NCI-H2171 (cell line): Measurements from ENCODE around the gene KRT32.

Source experiments
- DNase-seq: peaks from one replicate; lab custom pipeline; 2025; lab: John Stamatoyannopoulos, UW

Gene KRT32

DNA sequence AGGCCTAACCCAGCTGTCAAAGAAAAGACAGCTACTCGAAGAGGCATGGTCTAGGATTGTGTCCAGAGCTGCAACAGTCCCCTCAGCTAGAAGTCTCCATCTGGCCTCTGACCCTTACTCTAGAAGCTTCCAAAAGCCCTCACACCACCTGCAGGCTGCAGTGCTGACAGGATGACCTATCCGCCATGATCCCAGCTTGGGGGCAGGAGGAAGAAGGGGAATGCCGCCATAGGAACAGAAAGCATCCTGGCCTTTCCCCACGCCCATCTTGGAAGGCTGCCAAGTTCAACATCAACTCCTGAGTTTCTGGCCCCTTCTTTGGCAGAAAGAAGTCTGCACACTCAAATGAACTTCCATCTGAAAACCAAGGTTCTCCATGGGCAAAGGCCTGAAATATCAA lies 25.6 kb upstream of the KRT32 start:
- no peak for DNase-seq

DNA sequence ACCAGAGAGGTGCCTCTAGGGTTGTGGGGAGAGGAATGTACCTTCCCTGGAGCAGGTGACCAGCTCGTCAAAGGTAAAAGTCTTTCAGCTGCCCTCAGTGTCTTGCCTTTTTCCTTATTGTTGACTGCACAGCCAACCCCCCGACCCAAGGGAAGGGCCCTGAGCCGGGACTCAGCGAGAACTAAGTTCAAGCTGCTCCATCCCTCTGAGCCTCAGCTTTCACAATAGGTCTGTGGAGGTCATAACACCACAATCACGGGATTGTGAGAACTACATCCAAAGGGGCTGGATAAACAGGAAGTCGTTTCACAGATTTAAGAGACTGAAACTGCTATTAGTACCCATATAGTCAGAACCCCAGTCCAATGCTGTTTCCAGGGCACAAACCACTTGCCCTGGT lies 25.2 kb upstream of the KRT32 start:
- DNase-seq: no peak

DNA sequence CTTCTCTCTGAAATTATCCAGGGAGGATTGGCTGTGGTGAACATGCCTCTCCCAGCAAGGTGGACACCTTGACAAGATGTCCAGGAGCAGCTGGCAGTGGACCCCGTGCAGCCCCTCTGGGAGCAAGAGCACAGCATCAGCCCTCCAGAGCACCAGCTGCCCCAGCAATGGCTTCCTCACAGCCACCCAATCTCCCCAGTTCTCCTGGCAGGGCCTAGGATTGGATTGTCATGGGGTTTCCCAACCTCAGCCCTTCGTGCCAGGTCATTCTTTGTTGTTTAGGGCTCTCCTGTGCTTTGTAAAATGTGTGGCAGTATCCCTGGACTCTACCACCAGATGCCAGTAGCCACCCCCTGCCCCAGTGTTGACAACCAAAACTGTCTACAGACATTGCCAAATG lies 24.3 kb upstream of the KRT32 start:
- no peak for DNase-seq

DNA sequence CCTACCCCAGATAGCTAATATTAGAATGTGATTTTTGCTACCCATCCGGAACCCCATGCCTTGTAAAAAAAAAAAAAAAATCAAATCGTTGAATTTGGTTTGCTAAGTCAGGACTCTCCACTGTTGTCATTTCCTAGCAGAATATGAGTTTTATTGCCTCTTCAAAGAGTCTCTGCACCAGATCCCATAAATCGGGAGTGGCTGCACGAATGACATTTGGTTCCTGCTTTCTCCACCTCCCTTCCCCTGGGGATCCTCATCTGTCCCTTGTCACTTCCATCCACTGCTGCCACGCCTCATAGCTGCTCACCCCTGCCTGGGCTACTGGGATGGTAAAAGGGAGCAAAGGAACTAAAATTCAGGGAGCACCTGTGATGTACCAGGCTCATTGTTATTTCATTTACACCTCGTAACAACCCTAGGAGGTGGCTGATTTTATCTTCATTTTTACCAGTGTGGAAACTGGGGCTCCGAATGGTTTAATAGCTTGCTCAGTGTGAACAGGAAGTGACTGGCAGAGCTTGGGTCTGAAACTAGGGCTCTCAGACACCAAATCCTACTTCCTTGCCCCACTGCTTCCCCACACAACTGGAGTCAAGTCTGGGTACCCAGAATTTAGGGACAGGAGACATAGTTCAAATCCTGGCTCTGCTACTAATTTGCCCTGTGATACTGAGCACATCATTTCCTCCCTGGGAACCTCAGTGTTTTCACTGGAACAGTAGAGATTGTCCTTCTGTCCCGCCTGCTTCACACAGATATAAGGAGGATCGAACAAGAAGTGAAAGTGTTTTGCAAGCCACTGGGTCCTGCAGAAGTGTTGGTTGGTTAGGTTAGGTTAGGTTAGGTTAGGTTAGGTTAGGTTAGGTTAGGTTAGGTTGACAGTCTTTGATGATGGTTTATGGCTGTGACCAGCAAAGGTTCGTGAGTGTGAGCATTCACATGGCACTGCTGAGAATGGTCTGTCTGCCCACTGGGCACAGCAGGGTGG lies 23.1 kb upstream of the KRT32 start:
- no peak for DNase-seq

DNA sequence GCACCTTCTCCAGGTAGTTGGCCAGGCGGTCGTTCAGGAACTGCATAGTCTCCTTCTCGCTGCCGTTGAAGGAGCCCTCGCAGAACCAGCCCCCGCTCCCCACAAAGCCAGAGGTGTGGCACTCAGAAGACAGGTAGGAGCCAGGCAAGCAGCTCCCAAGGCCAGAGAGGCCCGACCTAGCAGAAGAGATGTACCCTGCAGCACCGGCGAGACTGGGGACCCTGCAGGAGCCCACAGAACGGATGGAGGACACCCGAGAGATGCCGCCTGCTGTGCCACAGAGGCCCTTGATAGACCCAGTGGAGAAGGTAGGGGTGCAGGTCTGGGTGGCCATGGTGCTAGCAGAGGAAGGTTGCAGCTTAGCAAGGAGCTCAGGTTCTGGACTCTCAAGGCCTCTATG lies 22.3 kb upstream of the KRT32 start, which contains the start of gene KRT36:
Gene KRT36, minus strand, starts transcription at position 380 of the 400 bp plus-strand sequence. Its CDS starts 46 bp downstream, at position 334.
- DNase-seq: no peak

DNA sequence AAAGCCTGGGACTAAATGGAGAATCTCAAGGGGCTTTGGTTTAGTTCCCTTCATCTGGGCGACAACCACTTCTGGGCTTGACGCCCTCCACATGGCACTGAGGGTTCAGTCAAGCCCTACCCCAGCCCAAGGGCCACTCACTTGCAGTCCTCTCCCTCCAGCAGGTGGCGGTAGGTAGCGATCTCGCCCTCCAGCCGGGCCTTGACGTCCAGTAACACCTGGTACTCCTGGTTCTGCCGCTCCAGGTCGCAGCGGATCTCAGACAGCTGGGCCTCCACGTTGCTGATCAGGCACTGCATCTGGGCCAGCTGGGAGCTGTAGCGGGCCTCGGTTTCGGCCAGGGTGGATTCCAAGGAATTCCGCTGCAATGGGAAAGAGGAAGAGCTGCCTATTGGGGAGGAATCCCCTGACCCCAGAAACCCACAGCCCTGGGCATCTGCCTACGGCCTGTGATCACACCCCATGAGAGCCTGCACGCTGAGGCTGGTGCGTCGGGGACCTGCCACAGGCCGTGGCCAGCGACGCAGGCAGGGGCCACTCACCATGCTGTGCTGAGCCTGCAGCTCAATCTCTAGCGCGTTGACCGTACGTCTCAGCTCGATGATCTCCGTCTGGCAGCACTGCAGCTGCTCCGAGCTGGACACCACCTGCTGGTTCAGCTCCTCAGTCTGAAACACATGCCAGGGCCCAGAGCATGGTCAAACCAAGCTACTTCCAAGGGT lies 19.8 kb upstream of the KRT32 start:
- no peak for DNase-seq

DNA sequence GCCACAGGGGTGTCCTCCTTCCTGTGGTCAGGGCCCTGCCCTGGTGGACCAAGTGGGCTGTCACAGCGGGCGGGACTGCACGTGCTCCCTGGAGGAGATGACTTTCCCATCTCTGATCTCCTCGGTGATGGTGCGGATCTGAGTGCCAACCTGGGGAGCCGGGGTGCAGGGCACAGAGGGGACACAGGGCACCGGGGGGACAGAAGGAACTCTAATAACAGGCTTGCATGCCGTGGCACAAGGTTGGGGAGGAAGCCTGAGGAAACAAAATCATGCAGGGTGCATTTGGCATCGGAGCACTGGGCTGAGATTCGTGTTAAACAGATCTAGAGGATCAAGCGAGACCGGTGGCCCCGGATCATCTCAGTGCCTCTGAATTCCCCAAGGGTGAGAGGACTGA lies 19.1 kb upstream of the KRT32 start:
- DNase-seq: no peak

DNA sequence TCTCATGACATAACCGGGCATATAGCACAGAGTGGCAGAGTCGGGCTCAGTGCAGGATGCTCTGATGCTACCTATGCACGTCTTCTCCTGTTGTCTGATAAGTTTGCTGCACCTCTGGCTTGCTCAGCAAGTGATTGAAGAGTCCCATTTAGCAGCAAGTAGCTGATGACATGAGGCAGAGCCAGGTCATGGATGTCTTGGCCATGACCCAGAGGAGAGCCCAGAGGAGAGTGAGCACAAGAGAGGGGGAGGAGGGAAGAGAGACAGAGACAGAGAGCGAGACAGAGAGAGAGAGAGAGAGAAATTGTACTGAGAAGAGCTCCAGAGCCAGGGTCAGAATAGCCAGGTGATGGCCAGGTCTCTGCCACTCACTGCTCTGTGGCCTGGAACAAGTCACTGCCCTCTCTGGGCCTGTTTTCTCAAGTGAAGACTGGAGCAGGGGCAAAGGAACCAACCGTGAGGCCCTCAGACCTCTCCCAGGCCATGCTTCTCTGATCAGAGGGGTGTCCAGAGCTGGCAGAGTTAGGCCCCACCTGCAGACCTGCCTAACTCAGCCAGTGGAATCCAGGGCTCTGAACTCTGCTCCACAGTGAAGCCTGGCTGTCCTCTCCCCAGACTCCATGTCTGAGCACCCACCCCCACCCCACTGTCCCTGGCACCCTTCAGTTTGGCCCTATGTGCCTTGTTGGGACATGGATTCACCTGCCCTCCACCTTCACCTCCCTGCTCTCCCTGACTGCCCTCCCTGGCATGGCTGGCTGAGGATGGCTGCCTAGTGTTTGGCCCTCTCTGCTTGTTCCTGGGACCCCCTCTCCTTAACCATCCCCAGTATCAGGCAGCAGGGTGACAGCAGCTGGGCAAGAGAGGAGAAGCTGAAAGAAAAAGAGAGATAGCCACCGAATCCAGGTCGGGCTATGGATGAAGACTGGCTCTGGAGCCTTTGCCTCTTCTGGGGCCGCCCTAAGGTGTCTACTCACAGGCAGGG lies 18.0 kb upstream of the KRT32 start:
- DNase-seq: no peak

DNA sequence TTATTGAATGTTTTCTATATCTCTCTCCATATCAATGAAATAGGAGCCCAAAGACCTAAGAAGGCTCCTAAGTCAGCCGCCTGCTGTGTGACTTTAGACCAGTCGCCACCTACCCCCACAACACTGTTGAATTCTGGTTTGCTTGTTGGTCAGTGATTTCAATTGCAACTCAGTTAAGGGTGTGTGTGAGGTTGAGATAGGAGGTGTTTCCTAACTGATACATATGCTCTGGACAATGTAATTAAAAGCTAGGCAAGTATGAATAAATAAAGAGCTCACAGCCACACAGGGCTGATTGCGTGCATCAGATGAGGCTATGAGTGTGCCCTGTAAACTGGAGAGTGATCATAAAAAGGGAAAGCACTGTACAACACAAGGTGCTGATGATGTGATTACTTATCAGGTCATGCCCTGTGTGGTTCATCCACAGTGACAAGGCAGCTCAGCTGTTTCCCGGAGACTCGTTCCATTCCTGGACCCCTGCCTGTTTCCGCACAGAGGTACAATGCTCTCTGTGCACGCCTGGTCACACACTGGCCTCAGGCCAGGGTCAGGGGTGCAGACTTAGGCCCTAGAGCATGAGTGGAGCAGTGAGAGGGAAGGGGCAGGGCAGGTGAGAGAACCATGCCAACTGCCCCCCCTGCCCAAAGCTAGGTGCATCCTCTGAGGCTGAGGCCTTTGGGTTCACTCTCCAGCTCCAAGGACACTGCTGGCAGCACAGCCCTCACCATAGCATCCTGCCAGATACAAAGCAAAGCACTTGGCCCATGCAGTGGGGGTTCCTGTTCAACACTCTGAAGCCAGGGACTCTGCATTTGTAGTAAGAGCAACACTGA lies 17.0 kb upstream of the KRT32 start:
- DNase-seq: no peak

DNA sequence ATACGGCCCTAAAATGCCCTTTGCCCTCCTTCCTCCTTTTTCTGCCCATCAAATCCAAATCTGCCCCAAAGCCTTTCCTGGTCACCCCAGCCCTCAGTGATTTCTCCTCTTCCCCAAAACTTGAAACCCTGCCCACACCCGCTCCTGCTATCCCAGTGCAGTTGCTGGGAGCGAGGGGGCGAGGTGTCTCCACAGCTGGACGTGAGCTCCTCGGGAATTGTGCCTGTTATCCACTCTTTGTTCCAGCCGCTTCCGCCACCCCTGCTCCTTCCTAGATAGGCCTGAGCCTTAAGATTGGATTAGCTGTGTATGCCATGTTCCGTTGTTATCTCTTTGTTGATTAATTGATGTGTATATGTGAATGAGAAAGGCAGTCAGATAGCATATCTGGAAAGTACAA lies 16.3 kb upstream of the KRT32 start:
- no peak for DNase-seq

DNA sequence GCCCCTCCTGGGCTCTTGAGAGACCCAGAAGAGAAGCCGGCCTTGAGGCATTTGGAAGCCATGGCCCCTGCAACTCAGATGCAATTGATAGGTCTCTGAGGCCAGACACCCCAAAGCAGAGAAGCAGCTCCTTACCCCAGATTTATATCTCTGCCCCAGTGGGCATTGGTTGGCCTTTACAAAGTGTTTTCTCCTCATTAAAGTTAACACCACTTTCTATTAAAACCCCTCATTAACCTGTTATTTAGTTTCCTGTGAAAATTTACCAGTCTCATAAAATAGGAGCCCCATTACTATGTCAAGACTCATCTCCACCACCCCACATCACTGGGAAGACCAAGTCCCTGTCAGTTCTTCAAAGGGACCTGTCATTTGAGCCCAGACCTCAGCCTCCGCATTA lies 13.8 kb upstream of the KRT32 start, which contains the start of gene KRT35:
Gene KRT35, minus strand, starts transcription at position 116 of the 400 bp plus-strand sequence. Its CDS starts 54 bp downstream, at position 62.
- no peak for DNase-seq

DNA sequence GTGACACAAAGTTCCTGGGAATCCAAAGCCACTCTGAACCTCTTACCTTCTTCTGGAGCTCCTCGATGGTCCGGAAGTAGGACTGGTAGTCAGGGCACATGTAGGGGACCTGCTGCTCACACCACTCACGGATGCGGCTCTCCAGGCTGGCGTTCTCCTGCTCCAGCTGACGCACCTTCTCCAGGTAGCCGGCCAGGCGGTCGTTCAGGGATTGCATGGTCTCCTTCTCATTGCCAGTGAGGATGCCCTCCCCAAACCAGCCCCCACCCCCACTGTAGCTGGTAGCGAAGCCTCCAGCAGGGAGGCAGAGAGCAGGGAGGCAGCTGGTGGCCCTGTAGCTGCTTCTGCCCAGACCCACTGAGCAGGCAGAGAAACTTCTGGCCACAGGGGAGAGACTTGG lies 13.4 kb upstream of the KRT32 start:
- no peak for DNase-seq

DNA sequence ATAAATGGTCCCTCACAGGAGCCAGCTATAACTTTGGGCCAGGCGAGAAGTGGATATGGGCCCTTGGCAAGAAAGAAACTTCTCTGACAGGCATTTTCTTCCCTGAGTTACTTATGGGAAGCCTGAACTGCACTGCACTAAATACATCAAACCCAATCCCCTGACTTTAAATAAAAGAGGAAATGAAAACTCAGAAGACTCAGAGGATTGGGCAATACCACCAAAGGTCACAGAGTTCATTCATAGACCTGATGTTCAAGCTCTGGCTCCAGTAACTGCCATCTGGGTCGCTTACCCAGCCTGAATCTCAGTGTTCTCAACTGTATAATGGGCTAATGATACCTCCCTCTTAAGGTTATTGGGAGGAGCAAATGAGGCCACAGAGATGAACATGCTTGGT lies 12.9 kb upstream of the KRT32 start:
- DNase-seq: no peak

DNA sequence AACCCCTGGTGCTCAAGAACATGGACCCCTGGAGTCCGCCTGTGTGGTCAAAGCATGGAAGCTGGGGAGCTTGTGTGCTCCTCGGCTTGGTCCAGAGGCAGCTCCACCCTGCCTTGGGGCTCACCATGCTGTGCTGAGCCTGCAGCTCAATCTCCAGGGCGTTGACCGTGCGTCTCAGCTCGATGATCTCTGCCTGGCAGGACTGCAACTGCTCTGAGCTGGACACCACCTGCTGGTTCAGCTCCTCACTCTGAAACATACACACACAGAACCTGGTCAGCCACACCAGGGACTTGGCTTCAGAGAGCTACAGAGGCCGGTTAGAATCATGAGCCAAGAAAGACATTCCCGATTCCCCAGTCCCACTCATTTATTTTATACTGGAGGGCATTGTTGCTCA lies 11.1 kb upstream of the KRT32 start:
- no peak for DNase-seq

DNA sequence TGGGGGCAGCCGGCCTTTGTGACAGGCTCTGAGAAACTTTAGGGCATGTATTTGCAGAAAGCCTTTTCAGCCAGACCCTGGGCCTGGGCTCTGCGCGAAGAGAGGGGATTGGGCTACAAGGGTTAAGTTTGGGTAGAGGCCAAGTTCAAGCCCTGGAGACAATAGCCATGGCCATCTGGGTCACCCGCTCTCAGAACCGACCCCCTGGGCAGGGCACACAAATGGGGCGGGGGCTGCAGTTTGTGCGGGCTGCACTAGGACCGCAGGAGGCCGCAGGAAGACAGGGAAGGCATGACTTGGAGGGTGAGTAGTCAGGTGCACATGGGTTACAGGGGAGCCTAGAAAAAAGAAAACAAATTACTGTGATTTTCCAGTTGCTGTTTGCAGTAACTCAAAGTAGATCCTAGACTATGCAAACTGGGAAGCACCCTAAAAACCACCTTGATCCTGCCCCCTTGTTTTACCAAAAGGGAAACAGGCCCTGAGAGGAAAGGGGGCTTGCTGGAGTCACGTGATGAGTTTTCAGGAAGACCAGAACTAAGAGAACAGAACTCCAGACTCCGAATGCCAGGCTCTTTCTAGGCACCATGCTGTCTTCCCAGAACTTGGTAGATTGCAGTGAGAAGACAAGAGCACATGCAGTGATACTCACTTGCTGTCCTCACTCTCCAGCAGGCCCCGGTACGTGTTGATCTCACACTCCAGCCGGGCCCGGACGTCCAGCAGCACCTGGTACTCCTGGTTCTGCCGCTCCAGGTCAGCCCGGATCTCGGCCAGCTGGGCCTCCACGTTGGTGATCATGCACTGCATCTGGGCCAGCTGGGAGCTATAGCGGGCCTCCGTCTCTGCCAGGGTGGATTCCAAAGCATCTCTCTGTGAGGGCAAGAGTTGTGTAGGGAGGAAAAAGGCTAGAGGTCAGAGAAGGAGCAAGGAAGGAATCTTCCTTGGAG lies 10.0 kb upstream of the KRT32 start:
- DNase-seq: no peak

DNA sequence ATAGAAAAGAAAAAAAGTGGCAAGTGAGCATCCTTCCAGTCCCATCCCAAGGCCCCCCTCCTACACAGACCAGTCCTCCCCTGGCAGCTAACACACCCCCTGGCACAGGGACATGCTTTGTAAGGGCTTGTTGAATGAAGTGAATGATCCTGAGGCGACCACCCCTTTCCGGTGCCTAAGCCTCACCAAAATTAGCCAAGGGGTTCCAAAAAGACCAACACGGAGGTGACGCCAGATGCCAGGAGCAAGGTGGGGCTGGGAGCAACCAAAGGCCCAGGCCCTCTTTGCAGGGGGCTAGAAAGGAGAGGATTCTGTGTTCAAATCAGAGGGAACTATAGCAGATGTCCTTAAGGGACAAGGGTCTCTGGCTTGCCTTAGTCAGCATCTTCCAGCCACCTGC lies 8.2 kb upstream of the KRT32 start:
- DNase-seq: no peak

DNA sequence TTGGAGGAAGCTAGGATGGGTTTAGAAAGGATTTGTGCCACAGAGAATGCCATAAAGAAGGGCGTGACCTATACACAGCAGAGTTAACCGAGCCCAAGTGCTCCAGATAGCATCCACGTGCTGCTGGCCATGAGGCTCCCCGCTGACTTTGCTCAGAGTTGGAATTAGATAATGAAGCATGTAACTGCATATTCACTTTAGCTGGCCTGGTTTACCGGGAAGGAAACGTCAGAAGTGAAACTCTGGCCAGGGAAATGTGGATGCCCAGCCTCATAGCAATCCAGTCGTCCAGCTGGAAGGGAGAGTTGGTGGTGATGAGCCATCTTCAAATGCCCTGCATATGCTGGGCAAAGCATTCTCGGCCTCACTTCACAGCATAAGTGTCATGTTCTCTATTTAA lies 7.7 kb upstream of the KRT32 start:
- DNase-seq: no peak

DNA sequence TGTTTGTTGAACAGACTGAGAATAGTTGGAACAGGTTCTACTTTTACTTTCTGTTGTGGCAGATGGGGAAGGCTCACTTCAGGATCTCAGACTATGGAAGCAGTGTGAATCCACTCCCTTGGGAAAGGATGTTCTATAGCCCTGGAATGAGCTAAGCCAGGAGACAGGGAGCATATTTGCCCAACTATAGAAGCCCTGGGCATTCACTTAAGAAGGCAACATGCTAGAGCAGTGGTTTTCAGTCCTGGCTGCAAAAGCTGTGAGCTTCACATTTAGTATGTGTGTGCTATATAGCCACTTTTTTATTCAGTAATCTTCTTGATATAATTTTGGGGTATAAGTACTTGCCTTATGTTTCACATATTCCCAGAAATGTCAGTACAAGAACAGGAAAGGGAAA lies 1.2 kb upstream of the KRT32 start:
- DNase-seq: no peak

DNA sequence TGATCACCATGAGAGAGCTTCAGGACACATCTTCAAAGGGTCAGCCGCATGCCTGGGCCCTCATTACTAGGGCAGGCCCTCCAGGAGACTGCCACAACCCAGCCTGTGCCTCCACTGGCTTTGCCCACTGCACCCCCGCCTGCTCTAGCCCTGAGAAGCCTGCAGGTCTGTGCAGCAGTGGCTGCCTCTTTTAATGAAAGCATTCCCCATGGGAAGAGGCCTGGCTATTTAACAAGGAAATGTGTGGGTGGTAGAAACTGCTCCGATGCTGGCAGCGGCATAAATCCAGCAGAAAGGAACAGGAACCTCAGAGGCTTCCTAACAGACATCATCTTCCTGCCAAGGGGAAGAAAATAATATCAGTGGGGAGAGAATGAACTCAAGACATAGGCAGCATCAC lies 375 bp upstream of the KRT32 start:
- no peak for DNase-seq

DNA sequence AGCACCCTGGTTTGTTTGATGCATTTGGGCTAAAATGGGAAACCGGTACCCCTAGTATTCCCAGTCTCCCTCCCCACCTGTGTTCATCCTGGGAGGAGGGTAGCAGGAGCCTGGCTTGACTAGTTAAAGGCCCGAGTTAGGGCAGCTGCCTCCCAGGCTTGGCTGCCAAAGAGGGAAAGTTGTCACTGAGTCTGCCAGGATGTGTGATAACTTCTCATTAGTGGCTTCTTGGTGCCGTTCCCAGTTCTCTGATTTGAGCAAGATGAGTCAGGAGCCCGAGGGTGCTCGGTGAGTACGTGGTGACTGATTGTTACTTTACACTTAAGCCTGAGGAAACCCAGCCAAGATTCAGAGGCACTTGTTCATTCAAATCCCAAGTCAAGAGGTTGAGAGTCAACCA lies 2.5 kb downstream of the KRT32 start:
- DNase-seq: no peak
